Upper lobe of left lung (tissue), 6 donors: Measurements from ENCODE around the gene GSTT2B. TPM values are rescaled to one million over a fixed set of nuclear protein-coding genes. Genes with fewer than 3 reads are reported as not detected.

Source experiments
- ATAC-seq, 2 donors: fragments of 200-7000 bp; cut with Tn5 transposase; one replicate each; pipeline ENCODE4 v1.9.1; 2022; ENCODE audit warnings: mild to moderate bottlenecking in 2 of 2, moderate library complexity in 2 of 2; ENCODE audit not compliant: low FRiP score in 2 of 2
- DNase-seq, 2 donors: peaks; one replicate each; pipeline ENCODE4 v3.0.0-alpha.2; 2019 to 2020
- H3K27ac ChIP-seq, 4 donors: fragments of 200-600 bp; sonication (generic); one replicate each; pipeline ENCODE4 v1.5.1; 2016 to 2019
- H3K27me3 ChIP-seq, 4 donors: fragments of 200-600 bp; sonication (generic); one replicate each; pipeline ENCODE4 v1.5.1; 2017 to 2019
- H3K36me3 ChIP-seq, 4 donors: fragments of 200-600 bp; sonication (generic); one replicate each; pipeline ENCODE4 v1.5.1; 2016 to 2019
- H3K4me1 ChIP-seq, 4 donors: fragments of 200-600 bp; sonication (generic); one replicate each; pipeline ENCODE4 v1.5.1; 2018 to 2019
- H3K4me3 ChIP-seq, 4 donors: fragments of 200-600 bp; sonication (generic); one replicate each; pipeline ENCODE4 v1.5.1; 2017 to 2019; ENCODE audit warnings: mild to moderate bottlenecking in 2 of 4, moderate library complexity in 1 of 4
- H3K9me3 ChIP-seq, 4 donors: fragments of 200-600 bp; sonication (generic); one replicate each; pipeline ENCODE4 v1.5.1; 2018 to 2019
- CTCF ChIP-seq, 6 experiments: fragments of 450-650 bp in 4 of 6; fragments of 200-600 bp in 2 of 6; sonication (generic) in 2 of 6; IDR thresholded peaks; one replicate each; pipeline ENCODE4 v1.5.1; 2016 to 2019; ENCODE audit warnings: antibody characterized with exemption in 6 of 6
- EP300 ChIP-seq, 4 donors: sonication (generic); formaldehyde crosslinking; IDR thresholded peaks; one replicate each; pipeline ENCODE4 v1.5.1; 2017; ENCODE audit warnings: antibody characterized with exemption in 4 of 4, control low read depth in 2 of 4
- POLR2A ChIP-seq, 4 donors: fragments of 450-650 bp; IDR thresholded peaks; one replicate each; pipeline ENCODE4 v1.5.1; 2016 to 2017; ENCODE audit warnings: antibody characterized with exemption in 4 of 4, mild to moderate bottlenecking in 2 of 4
- POLR2AphosphoS5 ChIP-seq, 2 donors: sonication (generic); formaldehyde crosslinking; IDR thresholded peaks; one replicate each; pipeline ENCODE4 v1.5.1; 2017; ENCODE audit warnings: antibody characterized with exemption in 2 of 2
- WGBS, 2 donors: methylation state at CpG; one replicate each; pipeline ENCODE4 v1.1.5; 2017 to 2018; 5-methylcytosine and 5-hydroxymethylcytosine counted together
- total RNA-seq, 6 donors: library from RNA; depleted of rRNA in 4 of 6; stranded (reverse); fragments of >200 nt in 4 of 6; gene quantifications; one replicate each; pipeline versions ENCODE4 v1.1.0 to v1.2.1, GENCODE V29; 2016 to 2021
- donor health status: DM: no; HTN: no; CAD: no; lungs with moderate emphysema.
- donor health status: DM: no; HTN: yes; CAD: no; lungs with severe emphysema.

GSTT2B gene
- total RNA-seq, 6 donors from 2014 or later = 1.9 to 19.8 (median 7.5) TPM

GRCh38 chr22:23913306-23913660 lies 47.7 kb downstream of the GSTT2B start:
- TF ChIP-seq CTCF (IDR thresholded peaks at IDR 0.05) (no peak), POLR2A (IDR thresholded peaks at IDR 0.05) (no peak), EP300 (IDR thresholded peaks at IDR 0.05) (no peak), POLR2AphosphoS5 (IDR thresholded peaks at IDR 0.05) (no peak)
- DNase-seq (no peak), ATAC-seq (no peak)
- Histone ChIP-seq H3K4me1 (peaks cover 5 to 9% (median 7%) of the 10 kb centered on the region in 4 donors), H3K9me3 (no peaks in the 10 kb centered on the region), H3K27me3 (no peaks in the 10 kb centered on the region), H3K4me3 (peak overlapping the region; percentile 11 to 62 (median 54)), H3K27ac (peak overlapping the region; percentile 80 to 87 (median 85)), H3K36me3 (peaks cover 0 to 1% (median 0%) of the 10 kb centered on the region in 4 donors)
- 0 to 10% methylated on average over 1 of the region's 1 CpG for WGBS, 2 donors

- Histone ChIP-seq H3K27me3 (no peaks in the 10 kb centered on the region), H3K4me1 (peaks cover 5 to 9% (median 7%) of the 10 kb centered on the region in 4 donors), H3K27ac (no peak overlapping the region), H3K9me3 (no peaks in the 10 kb centered on the region), H3K36me3 (no peaks in the 10 kb centered on the region), H3K4me3 (no peak overlapping the region)
- no peak for DNase-seq
- 92 to 94% methylated on average over 9 of the region's 9 CpGs for WGBS, 2 donors
- TF ChIP-seq POLR2AphosphoS5 (IDR thresholded peaks at IDR 0.05) = no peak
- TF ChIP-seq POLR2A (IDR thresholded peaks at IDR 0.05) = no peak
- no peak for TF ChIP-seq EP300 (IDR thresholded peaks at IDR 0.05)
- no peak for TF ChIP-seq CTCF (IDR thresholded peaks at IDR 0.05)
- no peak for ATAC-seq
Observed at GRCh38 chr22:23912293-23912903, 48.6 kb downstream of the GSTT2B start.

- Histone ChIP-seq H3K4me1 (peaks cover 5 to 9% (median 7%) of the 10 kb centered on the region in 4 donors), H3K36me3 (no peaks in the 10 kb centered on the region), H3K27me3 (no peaks in the 10 kb centered on the region), H3K4me3 (no peak overlapping the region), H3K27ac (no peak overlapping the region), H3K9me3 (no peaks in the 10 kb centered on the region)
- WGBS, 2 donors = 93% methylated on average over 12 of the region's 12 CpGs
- ATAC-seq (no peak), DNase-seq (no peak)
- TF ChIP-seq CTCF (IDR thresholded peaks at IDR 0.05) = no peak
- TF ChIP-seq EP300 (IDR thresholded peaks at IDR 0.05) = no peak
Observed at GRCh38 chr22:23911318-23911980, 49.5 kb downstream of the GSTT2B start.

GRCh38 chr22:23910496-23911190 lies 50.4 kb downstream of the GSTT2B start:
- no peak for DNase-seq

More at GRCh38 chr22:23910496-23911190, 50.4 kb downstream of the GSTT2B start:
- no peaks in the 10 kb centered on the region for H3K9me3 ChIP-seq
- no peak overlapping the region for H3K27ac ChIP-seq
- no peak overlapping the region for H3K4me3 ChIP-seq
- TF ChIP-seq EP300 (IDR thresholded peaks at IDR 0.05) (no peak), POLR2AphosphoS5 (IDR thresholded peaks at IDR 0.05) (no peak), CTCF (IDR thresholded peaks at IDR 0.05) (no peak), POLR2A (IDR thresholded peaks at IDR 0.05) (no peak)
- no peak for ATAC-seq
- no peaks in the 10 kb centered on the region for H3K27me3 ChIP-seq
- WGBS, 2 donors = 88 to 94% methylated on average over 2 to 3 of the region's 3 CpGs
- H3K4me1 ChIP-seq = peaks cover 5 to 9% (median 7%) of the 10 kb centered on the region in 4 donors
- H3K36me3 ChIP-seq = no peaks in the 10 kb centered on the region
